RPMI7951 (cell line): ENCODE data around the gene APBA1. TPM values are rescaled to one million over a fixed set of nuclear protein-coding genes. Genes with fewer than 3 reads are reported as not detected.

Experiments used
- DNase-seq: peaks from one replicate; pipeline ENCODE4 v3.0.0-alpha.2; 2012; ENCODE audit warnings: low read depth
- total RNA-seq: library from RNA; depleted of rRNA; stranded (reverse); fragments of >200 nt; shearing (Covaris generic); gene quantifications from 2 replicates; pipeline ENCODE4 v1.2.3, GENCODE V29; 2014

The APBA1 gene
- total RNA-seq, 1 experiment from 2014 or later, result 0.12 TPM

DNA sequence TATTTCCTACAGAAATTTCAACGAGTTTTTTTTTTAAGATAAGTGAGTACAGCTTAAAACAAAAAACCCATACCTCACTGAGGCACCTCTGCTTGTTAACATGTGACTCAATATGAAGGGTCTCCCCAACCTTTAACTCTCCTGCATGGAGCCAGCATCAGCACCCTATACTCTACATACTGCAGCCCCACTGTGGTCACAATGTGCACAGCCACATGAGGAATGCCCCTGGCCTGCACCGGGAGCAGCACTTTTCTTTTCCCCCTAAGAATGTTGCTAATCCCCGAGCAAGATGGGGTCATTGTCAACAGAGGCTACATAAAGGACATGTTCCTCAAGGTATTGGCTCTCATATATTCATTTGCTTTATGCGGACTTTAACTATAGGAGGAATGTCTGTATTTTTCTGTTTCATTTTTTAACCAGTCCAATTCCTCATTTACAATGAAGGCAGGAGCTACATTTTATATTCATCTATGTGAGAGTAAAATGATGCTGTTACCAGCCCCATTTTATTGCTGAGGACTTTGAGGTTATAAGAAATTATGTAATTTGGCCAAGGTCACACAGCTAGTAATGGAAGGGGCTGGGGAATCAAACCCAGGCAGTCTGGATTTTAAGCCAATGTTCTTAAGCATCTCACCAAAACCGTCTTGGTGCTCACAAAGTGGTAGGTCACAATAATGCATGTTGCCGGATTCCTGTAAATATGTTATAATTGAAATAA lies 93.0 kb downstream of the APBA1 start:
- no peak for DNase-seq

DNA sequence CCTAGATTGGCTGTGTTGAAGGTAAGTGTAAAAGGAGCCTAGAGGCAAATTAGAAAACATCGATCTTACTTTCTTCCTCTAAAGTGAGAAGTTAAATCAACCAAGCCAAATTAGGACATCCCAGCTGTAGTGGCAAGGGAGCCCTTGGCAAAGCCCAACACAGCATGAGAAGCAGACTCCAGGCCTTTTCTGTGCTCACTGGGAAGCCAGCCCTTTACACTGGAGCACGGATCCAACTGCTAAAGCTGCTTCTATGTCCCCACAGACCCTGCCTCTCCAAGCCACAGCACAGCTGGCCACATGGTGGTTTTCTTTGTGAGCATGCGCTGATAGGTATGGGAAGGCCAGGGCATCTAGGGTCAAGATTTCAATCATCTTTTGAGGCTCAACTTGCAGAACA lies 94.1 kb downstream of the APBA1 start:
- no peak for DNase-seq

DNA sequence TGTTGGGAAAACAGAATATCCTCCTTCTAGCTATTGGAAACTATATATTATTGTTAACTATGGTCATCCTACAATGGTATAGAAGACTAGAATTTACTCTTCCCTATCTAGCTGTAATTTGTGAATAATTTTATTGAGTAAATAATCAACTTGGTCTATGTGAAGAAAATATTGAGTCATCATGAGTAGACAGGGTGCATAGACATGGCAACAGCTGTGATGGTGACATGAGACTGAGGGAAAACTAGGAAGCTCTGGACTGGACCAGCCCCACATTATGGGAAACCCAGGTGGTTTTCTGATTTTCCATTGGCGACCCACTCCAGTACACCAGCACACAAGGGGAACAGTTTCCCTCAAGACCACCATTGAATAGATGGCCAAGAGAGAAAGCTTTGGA lies 95.0 kb downstream of the APBA1 start:
- DNase-seq, result no peak

DNA sequence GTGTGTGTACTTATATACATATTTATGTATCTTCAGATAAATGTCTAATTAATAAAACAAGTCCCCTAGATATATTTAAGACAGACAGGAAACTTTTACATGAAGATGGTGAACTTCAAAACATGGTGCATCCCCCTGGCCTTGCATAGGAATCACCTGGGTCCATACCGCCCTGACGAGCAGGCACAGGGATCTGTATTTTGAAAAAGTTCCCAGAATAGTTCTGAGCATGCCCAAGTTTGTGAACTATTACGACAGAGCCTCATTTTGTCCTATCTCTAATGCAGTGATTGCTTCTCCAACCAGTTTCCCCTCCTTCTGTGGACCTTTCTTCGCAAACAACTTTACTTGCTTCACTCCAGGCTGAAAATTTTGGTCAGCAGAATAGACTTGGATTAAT lies 98.1 kb downstream of the APBA1 start:
- DNase-seq, result no peak

DNA sequence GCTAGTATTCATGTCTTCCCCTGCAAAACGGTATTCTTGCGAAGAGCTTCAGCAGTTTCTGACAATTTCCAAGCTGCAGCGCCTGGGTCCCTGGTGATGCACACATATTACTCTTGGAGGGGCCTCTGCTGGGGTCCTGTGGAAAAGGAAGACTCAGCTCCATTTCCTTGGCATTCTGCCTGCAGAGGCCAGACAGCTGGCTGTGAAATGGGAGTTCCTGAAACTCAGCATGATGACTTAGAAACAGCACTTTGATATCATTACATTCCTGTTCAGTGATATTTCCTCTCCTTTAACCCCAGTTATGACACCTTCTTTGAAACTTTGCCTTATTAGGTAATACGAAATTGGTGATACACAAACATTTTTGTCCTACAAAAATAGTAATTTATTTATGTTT lies 98.5 kb downstream of the APBA1 start:
- peak; percentile 20 for DNase-seq

DNA sequence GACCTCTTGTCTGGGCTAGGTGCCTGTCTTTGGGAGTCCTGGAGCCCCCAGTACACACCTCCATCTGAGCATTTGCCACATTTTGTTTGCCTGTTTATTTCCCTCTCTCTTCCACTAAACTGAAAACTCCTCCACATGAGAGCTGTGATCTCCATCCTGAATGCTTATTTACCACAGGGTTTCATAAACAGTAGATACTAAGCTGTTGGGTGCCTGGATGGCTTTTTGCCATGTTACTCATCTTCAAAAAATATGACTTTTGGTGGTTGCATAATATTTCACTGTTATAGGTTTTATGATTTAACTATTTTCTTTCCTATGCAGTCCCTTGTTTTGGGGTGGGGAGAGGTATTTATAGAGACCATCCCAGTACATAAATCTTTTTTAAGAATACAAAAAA lies 99.6 kb downstream of the APBA1 start:
- DNase-seq, result no peak

DNA sequence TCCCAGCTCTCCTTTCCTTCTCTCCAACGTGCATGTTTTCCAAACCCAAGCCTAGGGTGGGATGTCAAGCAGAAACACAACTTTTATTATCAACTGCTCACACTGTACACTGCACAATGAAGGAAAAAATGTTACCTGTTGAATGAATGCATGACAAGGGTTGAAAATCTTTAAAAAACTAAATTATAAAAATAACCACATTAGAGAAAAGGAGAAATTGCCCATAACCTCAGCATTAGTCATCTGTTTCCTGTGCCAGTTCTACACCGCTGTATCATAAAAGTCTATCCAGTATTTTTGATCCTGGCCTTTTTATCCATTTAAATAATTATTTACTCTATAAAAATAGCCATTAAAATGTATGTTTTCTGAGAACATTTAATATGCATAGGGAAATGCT lies 101.1 kb downstream of the APBA1 start:
- no peak for DNase-seq

DNA sequence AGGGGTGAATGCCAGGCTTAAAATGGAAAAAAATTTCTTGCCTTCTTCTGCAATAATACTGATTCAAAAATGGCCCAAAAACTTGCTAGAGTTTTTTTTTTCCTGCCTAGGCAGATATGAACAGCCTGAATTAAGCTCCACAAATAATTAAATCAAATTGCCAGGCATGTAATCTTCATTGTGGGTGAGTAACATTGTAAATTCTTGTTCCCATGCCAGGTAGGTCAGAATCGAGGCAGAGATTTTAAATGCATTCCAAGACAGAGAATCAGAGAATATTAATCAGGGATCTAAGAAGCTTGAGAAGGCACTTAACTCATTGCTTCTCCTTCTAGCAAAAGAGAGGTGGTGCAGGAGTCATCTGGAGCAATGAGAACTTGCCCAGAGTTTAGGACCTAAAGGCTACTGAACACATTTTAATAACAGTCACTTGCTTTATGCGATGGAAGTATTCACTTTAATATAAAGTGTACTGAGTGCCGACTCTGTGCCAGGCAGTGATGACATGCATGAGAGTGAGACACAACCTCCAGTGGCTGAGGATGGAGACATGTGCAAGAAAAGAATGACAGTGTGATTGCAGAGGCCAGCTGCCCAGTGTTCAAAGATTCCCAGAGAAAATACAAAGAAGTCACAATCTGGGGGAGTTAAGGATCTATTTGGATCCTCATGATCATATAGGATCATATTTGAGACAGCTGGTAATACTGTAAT lies 102.3 kb downstream of the APBA1 start:
- peak; percentile 32 for DNase-seq

DNA sequence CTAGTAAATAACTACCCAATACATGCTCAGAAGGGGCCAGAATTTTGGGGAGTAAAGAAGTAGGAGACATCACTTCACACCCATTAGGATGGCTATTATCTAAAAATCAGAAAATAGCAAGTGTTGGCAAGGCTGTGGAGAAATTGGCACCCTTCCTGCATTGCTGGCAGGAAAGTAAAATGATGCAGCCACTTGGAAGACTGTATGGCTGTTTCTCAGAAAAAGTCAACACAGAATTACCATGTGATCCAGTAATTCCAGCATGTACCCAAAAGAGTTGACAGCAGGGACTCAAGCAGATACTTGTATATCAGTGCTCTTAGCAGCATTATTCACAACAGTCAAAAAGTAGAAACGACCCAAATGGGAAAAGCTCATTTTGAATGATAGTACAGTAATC lies 107.6 kb downstream of the APBA1 start:
- no peak for DNase-seq

DNA sequence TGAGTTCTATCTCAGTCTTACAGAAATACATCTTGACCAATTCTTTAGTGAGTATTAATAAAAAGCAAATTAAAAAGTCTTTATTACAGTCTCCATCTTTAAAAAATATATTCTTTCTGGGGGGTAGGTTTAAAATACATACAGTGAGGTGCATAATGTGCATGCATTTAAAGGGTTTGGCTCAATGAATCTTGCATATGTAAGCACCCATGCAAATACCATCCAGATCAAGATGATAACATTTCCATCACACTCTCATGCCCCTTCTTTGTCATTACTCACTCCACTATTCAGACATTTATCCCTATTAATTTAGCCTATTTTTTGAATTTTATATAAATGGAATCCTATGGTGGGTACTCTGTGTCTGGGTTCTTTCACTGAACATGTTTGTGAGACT lies 113.0 kb downstream of the APBA1 start:
- no peak for DNase-seq

DNA sequence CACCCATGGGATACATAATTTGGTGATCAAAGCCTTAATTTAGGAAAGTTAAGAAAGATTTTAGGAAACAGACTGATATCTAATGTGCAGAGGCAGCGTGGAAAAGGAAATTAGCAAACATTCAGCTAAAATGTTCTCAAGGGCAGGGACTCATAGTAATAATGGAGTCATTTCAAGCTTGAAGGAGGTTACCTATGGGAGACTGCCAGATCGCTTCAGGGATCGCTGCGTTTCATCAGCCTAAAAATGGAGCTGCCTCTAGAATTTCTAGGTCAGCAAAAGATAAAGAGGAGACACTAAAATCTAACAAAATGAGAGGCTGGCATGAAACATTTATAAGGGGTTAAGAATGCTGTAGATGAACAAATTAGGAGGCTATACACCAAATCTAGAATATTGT lies 115.5 kb downstream of the APBA1 start:
- DNase-seq, result no peak

DNA sequence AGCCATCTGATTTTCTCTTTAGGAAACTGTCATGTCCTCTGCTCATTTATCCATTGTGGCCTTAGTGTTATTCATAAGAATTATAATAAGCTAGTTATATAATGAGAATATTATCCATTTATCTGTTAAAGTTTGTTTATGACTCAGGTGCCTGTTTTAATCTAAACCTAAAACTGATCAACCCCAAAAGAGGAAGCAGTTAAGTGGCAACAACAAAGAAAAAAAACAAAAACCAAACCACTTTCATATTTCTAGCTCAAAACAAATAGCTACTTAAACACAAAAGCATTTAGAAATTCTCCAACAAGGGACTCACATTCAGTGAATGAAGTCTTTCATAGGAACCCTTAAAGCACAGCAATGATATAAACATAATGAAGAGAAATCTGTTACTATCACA lies 116.4 kb downstream of the APBA1 start:
- no peak for DNase-seq

DNA sequence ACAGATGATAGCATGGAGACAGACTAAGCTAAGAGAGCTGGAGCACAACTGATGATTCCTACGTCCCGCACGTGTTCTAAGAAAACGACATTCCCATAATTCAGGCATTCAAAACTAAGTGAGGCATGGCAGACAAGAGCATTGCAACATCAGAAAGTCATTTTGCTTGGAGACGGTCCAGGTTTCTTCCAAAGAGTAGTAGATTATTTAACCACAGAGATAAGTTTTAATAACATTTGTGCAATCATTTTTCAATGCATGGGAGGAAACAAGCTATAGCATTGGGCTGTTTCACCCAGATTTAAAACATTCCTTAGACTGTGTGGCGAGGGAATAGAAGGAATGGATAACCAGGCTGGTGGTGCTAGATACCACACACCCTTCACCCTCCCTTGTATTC lies 117.2 kb downstream of the APBA1 start:
- DNase-seq, result no peak

DNA sequence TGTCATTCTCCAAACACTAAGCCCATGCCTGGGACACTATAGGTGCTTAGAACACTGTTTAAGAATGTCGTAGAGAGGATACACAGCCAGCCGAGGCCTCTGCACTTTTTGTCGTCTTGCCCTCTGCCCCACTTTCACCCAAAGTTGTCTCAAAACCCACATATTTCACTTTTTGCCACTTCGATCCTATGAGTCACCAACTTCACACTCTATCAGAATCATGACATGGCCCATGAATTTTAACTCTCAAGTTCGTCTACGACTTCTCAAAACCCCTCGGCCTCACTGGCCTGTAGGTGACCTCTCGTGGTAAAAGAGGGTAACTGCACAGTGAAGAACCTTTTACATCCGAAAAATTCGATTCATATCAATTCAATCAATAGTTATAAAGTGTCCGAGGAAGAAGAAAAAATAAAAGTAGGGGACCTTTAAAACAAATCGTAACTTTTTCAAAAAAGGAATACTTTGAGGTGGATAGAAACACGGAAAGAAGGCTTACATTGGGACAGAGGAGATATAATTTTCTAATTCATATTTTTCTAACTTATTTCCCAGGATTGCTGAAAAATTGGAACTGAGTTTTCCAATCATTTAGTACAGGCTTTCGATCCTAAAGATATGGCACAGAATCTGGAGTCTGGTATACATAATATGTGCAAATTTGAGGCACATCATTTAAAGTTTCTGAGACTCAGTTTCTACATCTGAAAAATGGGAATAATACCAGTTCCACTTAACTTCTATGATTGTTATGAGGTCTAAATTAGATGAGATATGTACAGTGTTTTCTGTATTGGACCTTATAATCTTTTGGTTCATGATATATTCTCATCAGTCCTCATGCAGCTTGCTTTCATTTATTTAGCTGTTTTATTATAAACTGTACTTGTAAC lies 122.6 kb downstream of the APBA1 start:
- peak; percentile 53 for DNase-seq

DNA sequence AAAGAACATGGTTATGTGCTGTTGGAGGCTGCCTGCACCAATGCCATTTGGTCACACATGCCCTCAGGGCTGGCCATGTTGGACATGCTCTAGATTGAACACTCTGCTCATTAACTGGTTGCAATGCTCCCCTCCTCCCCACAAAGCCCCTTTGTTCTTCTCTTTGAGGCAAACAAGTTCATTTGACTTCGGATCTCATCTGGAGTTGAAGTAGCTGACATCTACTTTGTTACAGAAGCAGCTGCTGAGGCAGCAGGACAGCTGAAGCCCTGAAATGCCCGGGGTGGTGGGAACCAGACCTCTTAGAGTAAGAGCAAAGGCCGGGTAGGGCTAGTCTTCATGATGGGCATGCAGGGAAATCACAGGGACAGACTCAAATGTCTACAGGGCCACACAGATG lies 123.5 kb downstream of the APBA1 start:
- DNase-seq, result peak; percentile 19

DNA sequence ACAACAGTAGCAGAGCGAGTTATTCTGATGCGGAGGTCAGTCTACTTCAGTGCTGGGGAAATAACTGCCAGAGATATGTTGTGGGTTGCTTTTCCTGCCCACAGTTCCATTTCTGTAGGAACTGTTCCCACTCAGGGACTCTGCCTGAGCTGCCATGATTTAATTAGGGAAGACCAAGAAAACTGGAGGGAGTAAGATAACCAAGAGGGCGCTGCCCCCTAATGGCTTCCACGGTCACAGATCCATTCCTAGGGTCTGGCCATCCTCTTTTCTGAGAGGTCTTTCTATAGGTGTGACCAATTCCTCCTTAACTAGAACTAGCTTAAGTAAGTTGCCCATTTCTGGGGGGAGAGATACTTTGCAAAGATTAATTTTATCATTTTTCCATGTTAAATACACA lies 125.9 kb downstream of the APBA1 start:
- no peak for DNase-seq

DNA sequence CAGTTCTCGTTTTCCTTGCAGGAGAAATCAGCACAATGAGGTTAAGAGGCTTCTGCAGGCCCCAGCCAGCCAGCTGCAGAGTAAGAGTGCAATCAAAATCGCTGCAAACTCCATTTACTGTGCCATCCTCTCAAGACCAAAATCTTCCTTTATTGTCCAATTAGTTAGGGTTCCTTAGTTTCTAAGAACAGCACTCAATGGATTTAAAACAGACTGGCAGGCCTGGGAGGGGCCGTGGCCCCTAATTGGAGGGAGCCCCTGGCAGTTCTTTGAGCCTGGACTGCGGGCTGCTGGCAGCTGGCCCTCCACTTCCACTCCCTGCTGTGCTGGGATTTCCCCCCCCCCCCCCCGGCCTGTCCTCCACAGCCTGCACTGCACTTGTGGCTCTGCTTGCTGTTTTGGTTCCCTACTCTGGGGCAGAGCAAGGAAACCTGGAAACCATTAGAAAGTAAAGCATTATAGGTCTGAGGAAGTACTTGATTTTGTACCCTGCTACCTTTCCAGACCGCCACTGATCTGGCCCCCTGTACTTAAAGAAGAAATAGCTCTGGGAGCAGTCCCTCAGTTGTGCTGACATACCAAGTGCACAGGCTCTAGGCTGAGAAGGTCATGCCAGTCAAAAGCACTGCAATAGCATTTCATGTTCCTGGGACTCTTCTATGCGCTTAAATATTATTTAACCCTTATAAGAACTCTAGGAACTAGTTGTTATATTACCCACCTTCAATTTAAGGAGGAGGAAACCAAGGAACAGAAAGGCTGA lies 129.0 kb downstream of the APBA1 start:
- no peak for DNase-seq

DNA sequence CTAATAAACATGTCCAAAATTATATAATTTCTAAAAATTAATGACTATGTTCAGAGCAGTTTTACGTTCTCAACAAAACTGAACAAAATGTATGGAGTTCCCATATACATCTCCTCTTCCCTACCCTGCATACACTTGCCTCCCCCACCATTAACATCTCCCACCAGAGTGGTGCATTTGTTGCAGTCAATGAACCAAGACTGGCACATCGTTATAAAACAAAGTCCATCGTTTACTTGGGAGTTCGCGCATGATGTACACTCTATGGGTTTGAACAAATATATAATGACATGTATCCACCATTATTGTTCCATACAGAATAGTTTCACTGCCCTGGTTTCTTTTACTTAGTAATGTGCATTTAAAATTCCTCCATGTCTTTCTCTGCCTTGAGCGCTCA lies 130.1 kb downstream of the APBA1 start:
- DNase-seq, result no peak

DNA sequence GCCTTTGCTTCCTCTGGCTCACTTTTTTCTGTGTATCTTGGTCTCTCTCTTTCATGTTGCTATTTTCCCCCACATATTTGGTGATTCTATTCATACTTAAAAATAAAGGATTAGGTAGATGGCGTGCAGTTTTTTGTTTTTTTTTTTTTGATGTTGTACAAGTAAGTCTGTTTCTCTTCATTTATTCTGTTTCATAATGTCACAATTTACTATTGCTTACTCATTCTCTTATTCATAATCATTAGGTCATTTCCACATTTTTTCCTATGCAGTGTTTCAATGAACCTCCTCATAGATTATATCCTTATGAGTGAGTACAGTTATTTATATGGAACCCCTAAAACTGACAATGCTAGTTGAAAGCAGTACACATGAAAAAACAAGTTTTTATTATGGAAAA lies 136.3 kb downstream of the APBA1 start:
- no peak for DNase-seq

DNA sequence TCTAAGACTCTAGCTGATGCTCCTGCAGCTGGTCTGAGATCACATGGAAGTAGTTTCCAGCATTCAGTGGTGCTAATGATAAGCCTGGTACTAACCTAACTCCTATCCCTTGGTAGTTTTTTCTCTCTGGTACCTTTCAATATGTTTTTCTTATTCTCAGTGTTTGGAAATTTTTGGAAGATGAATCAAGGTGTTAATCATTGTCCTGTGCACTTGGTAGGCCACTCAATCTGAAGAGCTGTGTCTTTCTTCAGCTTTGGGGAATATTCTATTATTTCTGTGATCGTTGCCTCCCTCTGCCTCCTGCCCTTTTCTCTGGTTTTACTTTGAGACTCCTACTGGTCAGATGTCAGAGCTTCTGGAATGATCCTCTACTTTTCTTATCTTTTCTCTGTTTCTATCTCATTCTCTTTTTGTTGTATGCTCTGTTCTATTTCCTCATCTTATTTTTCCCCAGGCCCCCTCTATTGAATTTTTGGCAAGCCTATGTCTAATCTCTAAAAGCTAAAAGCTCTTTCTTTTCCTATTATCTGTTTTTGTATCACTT lies 136.8 kb downstream of the APBA1 start:
- DNase-seq, result no peak

DNA sequence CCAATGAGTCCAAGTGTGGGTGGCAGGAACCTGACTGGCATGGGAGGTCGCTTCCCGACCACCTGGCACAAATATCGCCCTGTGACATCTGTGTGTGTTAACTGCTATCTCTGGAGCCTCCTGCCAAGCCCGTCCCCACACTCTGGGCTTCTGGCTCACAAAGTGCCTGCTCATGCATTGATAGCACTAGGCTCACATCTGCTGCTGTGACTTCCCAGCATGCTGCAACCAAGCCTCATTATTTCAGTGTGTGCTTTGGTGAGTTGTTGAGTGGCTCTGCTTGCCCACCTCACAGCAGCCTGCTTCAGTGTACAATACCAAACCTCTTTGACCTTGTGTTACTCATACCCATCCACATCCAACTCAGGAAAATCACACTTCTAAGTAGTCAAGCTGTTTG lies 139.8 kb downstream of the APBA1 start:
- DNase-seq, result no peak

DNA sequence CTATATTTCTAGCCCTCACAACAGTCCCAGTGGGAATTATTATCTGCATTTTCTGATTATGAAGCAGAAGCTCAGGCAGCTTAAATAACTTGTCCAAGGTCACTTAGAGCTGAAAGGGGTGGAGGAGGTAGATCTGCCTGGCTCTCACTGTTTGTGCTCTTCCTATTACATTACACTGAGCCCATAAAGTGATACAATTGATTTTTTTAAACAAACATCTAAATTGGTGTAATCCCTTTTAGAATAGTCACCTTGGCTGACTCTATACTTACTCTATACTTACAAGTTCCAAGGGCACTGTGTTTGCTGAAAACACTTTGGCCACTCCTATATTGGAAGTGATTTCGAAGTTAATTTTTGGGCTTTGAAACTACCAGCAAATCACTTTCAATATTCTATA lies 144.7 kb downstream of the APBA1 start:
- DNase-seq, result no peak
